GM19468 (cell line): ENCODE data around the gene SPATA13.

Source experiments
- ATAC-seq: cut with Tn5 transposase; IDR thresholded peaks from one replicate; pipeline ENCODE4 v1.9.1; 2021; ENCODE audit warnings: mild to moderate bottlenecking, moderate library complexity, moderate number of reproducible peaks; ENCODE audit not compliant: unreplicated experiment; ENCODE audit errors: extremely low read depth

Gene SPATA13

DNA sequence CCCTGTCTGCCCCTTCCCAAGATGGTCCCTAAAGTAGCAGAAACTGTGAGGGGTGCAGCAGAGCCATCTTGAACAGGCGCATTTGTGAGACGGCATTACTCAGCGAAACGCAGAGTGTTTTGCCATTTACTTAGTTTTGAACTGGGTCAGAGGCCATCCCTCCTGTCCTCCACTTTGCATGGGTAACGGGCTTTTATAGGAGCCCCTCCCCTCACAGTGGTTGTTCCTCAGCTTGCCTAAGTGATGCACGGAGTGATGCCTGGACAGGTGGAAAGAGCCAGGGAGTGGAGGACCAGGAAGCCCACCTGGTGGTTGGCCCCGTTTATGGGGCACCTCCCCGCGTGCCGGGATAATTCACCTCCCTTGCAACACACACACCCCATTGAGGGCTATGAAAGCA lies 80.8 kb downstream of the SPATA13 start:
- no peak for ATAC-seq

DNA sequence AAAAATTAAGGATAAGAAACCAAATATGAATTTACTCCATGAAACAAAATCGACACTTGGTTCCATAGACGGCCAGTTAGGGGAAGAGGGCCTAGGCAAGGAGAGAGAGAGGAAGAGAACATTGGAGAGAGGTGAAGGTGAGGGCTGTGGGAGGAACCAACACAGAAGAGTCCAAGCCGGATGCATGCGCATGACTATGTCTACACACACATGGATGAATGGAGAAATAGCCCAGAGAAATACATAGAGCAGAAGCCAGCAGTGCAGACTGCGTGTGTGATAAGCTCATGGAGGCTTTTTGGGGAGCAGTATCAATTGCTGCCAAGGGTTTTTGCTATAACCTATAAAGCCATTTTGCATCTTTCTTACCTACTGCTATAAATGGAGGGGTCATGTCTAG lies 81.6 kb downstream of the SPATA13 start:
- ATAC-seq: no peak

DNA sequence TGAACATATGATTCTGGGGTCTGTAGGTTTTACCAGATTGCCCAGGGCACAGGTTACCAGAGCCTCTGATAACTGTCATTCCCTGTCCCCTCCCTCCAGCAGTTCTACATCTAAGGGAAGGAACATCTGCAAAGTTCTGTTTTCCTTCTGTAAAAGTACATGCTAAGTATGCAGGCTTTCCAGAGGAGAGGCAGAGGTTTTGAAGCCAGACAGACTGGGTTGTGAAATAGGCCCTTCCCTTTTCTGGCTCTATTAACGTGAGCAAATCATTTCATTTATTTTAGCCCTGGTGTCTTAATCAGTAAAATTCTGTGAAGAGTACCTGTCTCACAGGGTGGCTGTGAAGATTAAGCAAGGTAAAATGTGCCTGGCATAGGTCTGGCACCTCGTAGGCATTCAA lies 82.8 kb downstream of the SPATA13 start:
- no peak for ATAC-seq

- ATAC-seq: no peak
Observed at GRCh38 chr13:24244802-24245201, 84.3 kb downstream of the SPATA13 start.

DNA sequence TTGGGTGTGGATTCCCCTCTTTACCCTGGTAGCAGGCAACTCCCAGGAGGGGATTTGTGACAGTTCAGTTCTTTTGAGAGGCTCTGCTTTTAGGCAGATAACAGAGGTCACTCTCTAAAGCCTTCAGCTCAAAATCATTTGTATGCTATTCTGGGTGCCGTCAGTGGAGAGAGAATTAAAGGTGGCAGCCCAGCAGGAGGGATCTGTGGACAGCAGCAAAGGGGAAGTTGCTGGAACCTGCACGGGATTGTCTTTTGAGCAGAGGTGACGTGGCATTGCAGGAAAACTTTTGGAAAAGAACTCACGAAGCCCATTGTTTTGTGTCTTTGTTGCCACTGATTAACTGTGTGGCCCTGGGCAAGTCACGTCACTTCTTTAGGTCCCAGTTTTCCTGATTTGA lies 86.5 kb downstream of the SPATA13 start:
- ATAC-seq: no peak

DNA sequence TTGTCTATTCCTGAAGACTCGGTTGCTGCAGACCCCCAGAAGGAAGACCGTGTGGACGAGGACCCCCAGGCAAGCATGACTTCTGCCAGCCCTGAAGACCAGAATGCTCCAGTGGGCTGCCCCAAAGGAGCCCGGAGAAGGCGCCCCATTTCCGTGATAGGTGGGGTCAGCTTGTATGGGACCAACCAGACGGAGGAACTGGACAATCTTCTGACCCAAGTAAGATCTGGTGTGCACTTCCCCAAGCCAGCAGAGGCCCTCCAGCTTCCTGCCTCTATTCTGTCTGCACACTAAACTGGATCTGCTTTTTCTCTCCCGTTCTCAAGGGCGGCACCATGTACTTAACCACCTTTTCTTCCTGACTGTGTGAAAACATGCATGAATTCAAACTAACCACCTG lies 89.1 kb downstream of the SPATA13 start:
- ATAC-seq: no peak

DNA sequence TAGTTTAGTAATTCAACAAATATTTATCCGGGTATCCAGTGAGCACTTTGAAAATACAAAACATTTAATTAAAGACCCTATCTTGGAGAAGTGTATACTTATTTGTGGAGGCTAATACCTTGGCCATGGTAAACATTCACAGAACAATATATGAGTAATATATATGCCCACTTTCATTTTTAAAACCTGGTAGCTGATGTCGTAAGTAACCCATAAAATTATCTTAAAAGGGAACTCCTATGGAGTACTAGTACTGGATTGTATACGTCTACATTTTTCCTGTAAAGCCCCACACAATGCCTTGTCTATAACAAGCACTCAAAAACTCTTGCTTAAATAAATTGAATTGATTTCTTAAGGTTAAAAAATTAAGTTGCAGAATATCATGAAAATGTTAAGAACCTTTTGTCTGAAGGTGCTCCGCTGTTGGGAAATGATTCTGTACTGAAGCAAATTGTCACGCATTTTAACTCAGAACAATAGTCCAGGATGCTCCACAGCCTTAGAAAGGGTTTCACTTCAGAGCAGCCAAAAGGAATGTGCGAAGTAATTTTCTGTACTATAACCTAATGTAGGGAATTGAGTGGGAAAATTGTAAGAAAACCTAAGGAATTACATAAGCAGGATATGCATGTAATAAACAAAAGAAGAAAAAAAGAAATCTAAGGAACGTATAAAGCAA lies 90.0 kb downstream of the SPATA13 start:
- ATAC-seq: no peak

DNA sequence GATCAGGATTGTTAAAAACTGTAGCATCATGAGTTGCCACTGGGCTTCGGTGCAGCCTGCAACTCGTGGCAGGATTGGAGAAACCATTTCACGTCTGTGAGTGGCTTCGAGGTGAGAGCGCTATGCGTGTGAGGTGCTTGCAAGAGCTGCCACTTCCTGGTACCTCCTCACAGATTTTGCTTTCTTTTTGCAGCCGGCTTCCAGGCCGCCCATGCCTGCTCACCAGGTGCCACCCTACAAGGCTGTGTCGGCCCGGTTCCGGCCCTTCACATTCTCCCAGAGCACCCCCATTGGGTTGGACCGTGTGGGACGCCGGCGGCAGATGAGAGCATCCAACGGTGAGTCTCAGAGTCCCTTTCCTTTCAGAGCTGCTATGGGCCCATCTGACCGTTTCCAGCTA lies 91.0 kb downstream of the SPATA13 start:
- ATAC-seq: no peak

DNA sequence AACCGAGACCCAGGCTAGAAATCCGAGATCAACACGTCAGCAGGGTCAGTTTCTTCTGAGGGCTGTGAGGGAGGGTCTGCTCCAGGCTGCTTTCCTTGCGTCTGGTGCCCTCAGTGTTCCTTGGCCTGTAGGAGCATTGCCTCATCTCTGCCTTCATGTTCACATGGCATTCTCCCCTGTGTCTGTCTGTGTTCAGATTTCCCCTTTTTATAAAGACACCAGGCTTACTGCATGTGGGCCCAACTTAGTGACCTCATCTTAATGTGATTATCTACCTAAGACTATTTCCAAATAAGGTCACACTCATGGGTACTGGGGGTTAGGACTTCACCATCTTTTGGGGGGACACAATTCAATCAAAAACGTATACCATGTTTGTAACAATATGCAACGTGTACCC lies 91.6 kb downstream of the SPATA13 start:
- ATAC-seq: no peak

DNA sequence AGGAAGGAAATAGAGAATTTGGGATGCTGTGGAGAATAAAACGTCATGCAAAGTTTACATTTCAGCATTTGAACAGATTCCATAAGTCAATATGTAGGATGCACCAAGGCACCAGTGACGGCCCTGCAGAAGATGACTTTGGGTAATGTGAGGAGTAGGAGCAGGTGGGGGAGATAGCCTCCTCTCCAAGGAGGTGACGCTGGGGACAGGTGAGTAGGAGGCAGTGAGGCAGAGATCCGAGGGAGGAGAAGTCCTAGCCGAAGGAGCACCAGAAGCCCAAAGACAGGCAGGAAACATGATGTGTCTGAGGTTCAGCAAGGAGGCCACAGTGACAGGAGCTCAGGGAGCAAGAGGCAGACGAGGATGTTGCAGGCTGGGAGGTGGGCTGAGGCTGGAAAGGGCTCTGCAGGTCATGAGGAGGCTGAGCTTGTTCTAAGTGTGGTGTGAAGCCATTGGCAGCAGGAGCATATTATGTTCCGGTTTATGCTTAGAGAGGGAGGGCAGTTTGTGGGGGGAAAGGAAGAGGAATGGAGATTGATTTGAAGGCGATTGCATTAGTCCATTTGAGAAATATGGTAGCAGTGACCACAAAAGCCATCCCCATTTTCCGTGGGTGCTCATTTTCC lies 93.1 kb downstream of the SPATA13 start:
- no peak for ATAC-seq

- ATAC-seq: no peak
Observed at GRCh38 chr13:24254146-24254841, 93.8 kb downstream of the SPATA13 start.

GRCh38 chr13:24257497-24257896 lies 97.0 kb downstream of the SPATA13 start:
- ATAC-seq: no peak

DNA sequence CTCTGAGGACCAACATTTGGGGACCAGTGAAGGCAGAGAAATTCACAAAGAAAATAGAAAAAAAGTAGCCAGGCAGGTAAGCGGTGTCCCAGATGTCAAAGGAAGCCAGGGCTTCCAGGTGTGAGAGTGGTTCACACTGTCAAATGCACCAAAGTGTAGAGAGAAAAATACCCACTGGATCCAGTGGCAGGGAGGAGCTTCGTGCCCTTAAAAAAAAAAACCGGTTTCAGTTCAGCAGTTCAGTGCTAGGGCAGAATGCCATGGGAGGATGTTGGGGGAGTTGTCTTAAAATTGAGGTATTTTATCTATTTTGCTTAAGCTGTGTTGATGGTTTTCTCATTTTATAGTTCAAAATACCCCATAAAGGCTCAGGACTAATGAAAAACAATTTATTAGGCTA lies 101.0 kb downstream of the SPATA13 start:
- no peak for ATAC-seq

DNA sequence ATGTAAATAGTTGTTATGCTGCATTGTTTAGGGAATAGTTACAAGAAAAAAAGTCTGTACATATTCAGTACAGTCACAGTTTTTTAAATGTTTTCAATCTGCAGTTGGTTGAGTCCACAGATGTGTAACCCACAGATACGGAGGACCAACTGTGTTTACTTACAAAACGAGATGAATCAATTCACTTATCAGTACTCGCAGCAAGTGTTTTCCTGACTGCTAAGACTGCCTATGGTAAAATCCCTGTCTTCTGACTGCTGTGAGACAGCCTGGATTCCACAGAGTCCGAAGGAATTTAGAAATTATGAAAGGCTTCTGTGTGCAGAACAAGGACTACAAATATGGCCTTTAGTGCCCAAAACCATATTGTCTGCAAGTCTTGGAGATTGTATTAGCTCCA lies 103.1 kb downstream of the SPATA13 start:
- ATAC-seq: no peak

DNA sequence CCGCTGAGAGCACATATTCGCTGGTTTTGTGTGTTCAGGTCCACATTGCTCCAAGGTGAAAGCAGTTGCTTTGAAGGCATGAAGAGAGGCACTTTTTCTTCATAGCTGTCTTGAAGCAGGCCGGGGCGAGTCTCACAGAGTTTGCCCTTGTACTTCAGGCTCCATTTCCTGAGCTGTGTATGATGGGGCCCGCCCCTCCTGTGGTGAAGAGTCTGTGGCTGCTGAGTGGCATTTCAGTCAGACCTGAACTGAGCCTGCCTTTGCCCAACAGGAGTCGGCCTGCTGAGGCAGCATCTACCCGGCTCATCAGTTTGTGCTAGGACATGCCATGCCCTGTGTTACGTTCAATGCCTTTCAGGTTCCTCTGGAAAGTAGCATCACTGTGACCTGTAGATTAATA lies 104.5 kb downstream of the SPATA13 start:
- peak; percentile 34 for ATAC-seq

DNA sequence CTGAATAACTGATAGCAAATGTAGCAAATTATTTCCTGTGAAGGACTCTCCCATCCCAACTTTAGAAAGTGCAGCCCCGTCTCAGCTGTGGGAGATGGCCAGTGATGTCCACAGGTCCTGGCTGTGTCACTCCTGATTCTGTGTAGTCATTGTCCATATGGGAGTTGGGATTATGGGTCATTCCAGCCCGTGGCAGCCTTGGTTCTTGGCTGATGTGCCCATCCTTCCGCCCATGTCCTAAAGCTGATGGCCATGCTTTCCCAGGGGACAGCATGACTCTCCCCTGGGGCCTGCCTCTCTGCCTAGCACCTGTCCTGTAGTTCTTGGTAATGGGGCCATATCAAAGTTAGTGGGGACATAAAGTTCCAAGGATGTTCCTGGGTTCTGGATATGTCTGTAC lies 104.9 kb downstream of the SPATA13 start:
- no peak for ATAC-seq

GRCh38 chr13:24267274-24267673 lies 106.8 kb downstream of the SPATA13 start:
- ATAC-seq: no peak

GRCh38 chr13:24267801-24268200 lies 107.3 kb downstream of the SPATA13 start:
- ATAC-seq: no peak

- no peak for ATAC-seq
Observed at GRCh38 chr13:24269821-24270220, 109.3 kb downstream of the SPATA13 start.

GRCh38 chr13:24270639-24271141 lies 110.2 kb downstream of the SPATA13 start:
- peak; percentile 22 for ATAC-seq

- no peak for ATAC-seq
Observed at GRCh38 chr13:24271231-24271600, 110.7 kb downstream of the SPATA13 start.
